Activated CD4-positive, alpha-beta T cell treated with anti-CD3 and anti-CD28 coated beads for 36 hours (primary cell): ENCODE results near the gene KLF13. TPM values are rescaled to one million over a fixed set of nuclear protein-coding genes. Genes with fewer than 3 reads are reported as not detected.

Experiments
- ATAC-seq: fragments of 200-7000 bp; cut with Tn5 transposase; one replicate; pipeline ENCODE4 v1.10.0; 2021; ENCODE audit warnings: mild to moderate bottlenecking, moderate library complexity
- CTCF ChIA-PET: fragments of 350-600 bp; sonication (Branson Sonifier 250); formaldehyde crosslinking; loops from one replicate; lab custom pipeline; 2021; ENCODE audit warnings: antibody characterized with exemption; lab: Charles Lee
- POLR2A ChIA-PET: fragments of 350-600 bp; sonication (Branson Sonifier 250); formaldehyde crosslinking; loops from one replicate; lab custom pipeline; 2021; ENCODE audit warnings: antibody characterized with exemption, inconsistent platforms; lab: Charles Lee
- DNase-seq: peaks from one replicate; pipeline ENCODE4 v3.0.0-alpha.2; 2020
- H3K27ac Mint-ChIP-seq: one replicate; pipeline ENCODE4 v1.8.0; 2021; ENCODE audit warnings: mixed read lengths
- H3K27me3 Mint-ChIP-seq: one replicate; pipeline ENCODE4 v1.8.0; 2021; ENCODE audit warnings: mixed read lengths
- H3K36me3 Mint-ChIP-seq: one replicate; pipeline ENCODE4 v1.8.0; 2021; ENCODE audit warnings: low read depth, mixed read lengths
- H3K4me1 Mint-ChIP-seq: one replicate; pipeline ENCODE4 v1.8.0; 2021; ENCODE audit warnings: mixed read lengths
- H3K4me3 Mint-ChIP-seq: one replicate; pipeline ENCODE4 v1.8.0; 2021; ENCODE audit warnings: mild to moderate bottlenecking, moderate library complexity, mixed read lengths
- H3K9me3 Mint-ChIP-seq: one replicate; pipeline ENCODE4 v1.8.0; 2021; ENCODE audit warnings: low read depth, mixed read lengths
- intact Hi-C, 2 experiments: fragments of 100-400 bp; cut with DNase I in 1 of 2; cut with micrococcal nuclease in 1 of 2; formaldehyde crosslinking; loops; one replicate each; pipeline versions ENCODE4 v1.14.2 to v1.15.1; 2022 to 2024; cut with DNase I, micrococcal nuclease
- total RNA-seq, 2 experiments: library from RNA; stranded (reverse); gene quantifications; one replicate each; pipeline ENCODE4 v1.2.3, GENCODE V29; 2021

KLF13 gene
- total RNA-seq, 2 experiments from 2014 or later: 147 to 212 TPM

DNA sequence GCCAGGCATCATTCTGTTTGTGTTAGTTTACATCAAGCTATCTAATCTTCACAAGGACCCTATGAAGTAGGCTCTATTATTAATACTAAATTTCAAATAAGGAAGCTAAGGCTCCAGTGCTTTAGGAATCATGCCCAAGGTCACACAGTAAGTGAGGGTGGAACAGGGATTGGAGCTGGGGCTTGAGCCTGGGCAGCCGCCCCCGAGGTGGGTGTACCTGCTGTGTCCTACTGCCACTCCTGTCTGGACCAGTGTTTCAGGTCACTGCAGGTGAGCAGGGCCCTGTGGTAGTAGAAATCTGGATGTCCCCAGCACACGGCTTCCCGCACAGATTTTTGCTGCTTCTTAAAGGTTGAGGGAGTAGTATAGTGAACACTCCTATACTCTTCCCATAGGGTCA lies 6.5 kb downstream of the KLF13 start:
- Mint-ChIP-seq H3K27ac (peak overlapping the region; percentile 18), H3K4me1 (peaks cover 92% of the 10 kb centered on the region), H3K27me3 (no peaks in the 10 kb centered on the region), H3K36me3 (peaks cover 31% of the 10 kb centered on the region), H3K4me3 (no peak overlapping the region), H3K9me3 (no peaks in the 10 kb centered on the region)
- ChIA-PET POLR2A (interaction anchor here (0.6 kb wide), 1 partner anchor 9 kb away, joined by 3 read pairs; no protein-coding TSS in a partner anchor), CTCF (interaction anchor here (0.7 to 1.5 kb wide), 2 partner anchors 33 to 155 kb away, joined by 3 to 6 read pairs; no protein-coding TSS in a partner anchor)
- DNase-seq (no peak), ATAC-seq (no peak)
- intact Hi-C loops: no loop called here

DNA sequence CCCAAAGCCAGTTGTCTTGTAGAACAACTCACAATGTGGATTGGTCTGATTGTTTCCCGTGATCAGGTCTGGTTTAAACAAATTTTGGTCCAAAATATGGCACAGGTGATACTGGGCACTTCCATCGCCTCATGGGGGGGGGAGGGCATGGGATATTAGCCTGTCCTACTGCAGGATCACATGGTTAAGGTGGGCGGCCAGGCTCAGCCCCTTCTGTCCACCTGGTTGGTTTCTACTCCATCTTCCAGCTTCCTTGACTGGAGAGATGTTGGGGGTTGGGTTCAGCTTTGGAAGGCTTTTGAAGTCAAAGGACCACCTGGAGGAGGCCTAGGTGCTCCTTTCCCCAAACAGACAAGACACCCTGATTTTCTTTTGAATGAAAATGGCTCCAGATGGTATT lies 7.2 kb downstream of the KLF13 start:
- no peaks in the 10 kb centered on the region for H3K9me3 Mint-ChIP-seq
- intact Hi-C loops: no loop called here
- ChIA-PET CTCF (interaction anchor here (0.6 kb wide), 1 partner anchor 124 kb away, joined by 3 read pairs; no protein-coding TSS in a partner anchor), POLR2A (no interaction called here)
- no peak for DNase-seq
- ATAC-seq: no peak
- no peaks in the 10 kb centered on the region for H3K27me3 Mint-ChIP-seq
- peaks cover 27% of the 10 kb centered on the region for H3K36me3 Mint-ChIP-seq
- H3K4me1 Mint-ChIP-seq: peaks cover 97% of the 10 kb centered on the region
- H3K27ac Mint-ChIP-seq: no peak overlapping the region
- no peak overlapping the region for H3K4me3 Mint-ChIP-seq

- no peak for DNase-seq
- ChIA-PET CTCF (interaction anchor here (0.6 to 1.1 kb wide), 5 partner anchors 8 to 154 kb away, joined by 3 to 4 read pairs (median 3); no protein-coding TSS in a partner anchor), POLR2A (no interaction called here)
- Mint-ChIP-seq H3K4me3 (no peak overlapping the region), H3K9me3 (no peaks in the 10 kb centered on the region), H3K36me3 (peaks cover 13% of the 10 kb centered on the region), H3K4me1 (peaks cover 99% of the 10 kb centered on the region), H3K27me3 (no peaks in the 10 kb centered on the region), H3K27ac (peak overlapping the region; percentile 37)
- intact Hi-C loops: no loop called here
- no peak for ATAC-seq
Observed at GRCh38 chr15:31335989-31336592, 9.5 kb downstream of the KLF13 start.

- H3K4me1 Mint-ChIP-seq: peaks cover 99% of the 10 kb centered on the region
- POLR2A ChIA-PET: no interaction called here
Observed at GRCh38 chr15:31336593-31337295, 10.1 kb downstream of the KLF13 start.

GRCh38 chr15:31337352-31338031 lies 10.9 kb downstream of the KLF13 start:
- H3K9me3 Mint-ChIP-seq: no peaks in the 10 kb centered on the region
- ChIA-PET CTCF (interaction anchor here (1.0 kb wide), 1 partner anchor 98 kb away, joined by 3 read pairs; no protein-coding TSS in a partner anchor), POLR2A (interaction anchor here (0.7 kb wide), 1 partner anchor 167 kb away, joined by 3 read pairs; no protein-coding TSS in a partner anchor)
- peak; percentile 54 for ATAC-seq
- H3K36me3 Mint-ChIP-seq: peaks cover 13% of the 10 kb centered on the region
- no peaks in the 10 kb centered on the region for H3K27me3 Mint-ChIP-seq
- intact Hi-C loops: loop anchor here (1.0 kb wide), 2 partner anchors 7 to 8 kb away; no protein-coding TSS in a partner anchor
- no peak for DNase-seq
- peak overlapping the region; percentile 71 for H3K27ac Mint-ChIP-seq
- H3K4me3 Mint-ChIP-seq: peak overlapping the region; percentile 26
- peaks cover 99% of the 10 kb centered on the region for H3K4me1 Mint-ChIP-seq

More at GRCh38 chr15:31336593-31337295, 10.1 kb downstream of the KLF13 start:
- DNase-seq: no peak
- intact Hi-C loops: loop anchor here in 1 of 2 experiments (1.0 kb wide), 1 partner anchor 7 kb away; no protein-coding TSS in a partner anchor
- CTCF ChIA-PET: no interaction called here
- Mint-ChIP-seq H3K27me3 (no peaks in the 10 kb centered on the region), H3K4me3 (no peak overlapping the region), H3K27ac (peak overlapping the region; percentile 37), H3K9me3 (no peaks in the 10 kb centered on the region), H3K36me3 (peaks cover 13% of the 10 kb centered on the region)
- no peak for ATAC-seq

GRCh38 chr15:31338318-31338878 lies 11.8 kb downstream of the KLF13 start:
- ChIA-PET CTCF (interaction anchor here (0.8 to 1.2 kb wide), 3 partner anchors 9 to 97 kb away, joined by 3 read pairs; no protein-coding TSS in a partner anchor), POLR2A (interaction anchor here (0.6 to 0.7 kb wide), 2 partner anchors 70 to 166 kb away, joined by 3 to 4 read pairs; no protein-coding TSS in a partner anchor)
- H3K27ac Mint-ChIP-seq: peak overlapping the region; percentile 71
- H3K9me3 Mint-ChIP-seq: no peaks in the 10 kb centered on the region
- intact Hi-C loops: loop anchor here in 1 of 2 experiments (1.0 kb wide), 1 partner anchor 8 kb away; no protein-coding TSS in a partner anchor
- DNase-seq (no peak), ATAC-seq (peak; percentile 1)
- no peaks in the 10 kb centered on the region for H3K27me3 Mint-ChIP-seq
- H3K4me1 Mint-ChIP-seq: peaks cover 99% of the 10 kb centered on the region
- peak overlapping the region; percentile 26 for H3K4me3 Mint-ChIP-seq
- peaks cover 13% of the 10 kb centered on the region for H3K36me3 Mint-ChIP-seq

DNA sequence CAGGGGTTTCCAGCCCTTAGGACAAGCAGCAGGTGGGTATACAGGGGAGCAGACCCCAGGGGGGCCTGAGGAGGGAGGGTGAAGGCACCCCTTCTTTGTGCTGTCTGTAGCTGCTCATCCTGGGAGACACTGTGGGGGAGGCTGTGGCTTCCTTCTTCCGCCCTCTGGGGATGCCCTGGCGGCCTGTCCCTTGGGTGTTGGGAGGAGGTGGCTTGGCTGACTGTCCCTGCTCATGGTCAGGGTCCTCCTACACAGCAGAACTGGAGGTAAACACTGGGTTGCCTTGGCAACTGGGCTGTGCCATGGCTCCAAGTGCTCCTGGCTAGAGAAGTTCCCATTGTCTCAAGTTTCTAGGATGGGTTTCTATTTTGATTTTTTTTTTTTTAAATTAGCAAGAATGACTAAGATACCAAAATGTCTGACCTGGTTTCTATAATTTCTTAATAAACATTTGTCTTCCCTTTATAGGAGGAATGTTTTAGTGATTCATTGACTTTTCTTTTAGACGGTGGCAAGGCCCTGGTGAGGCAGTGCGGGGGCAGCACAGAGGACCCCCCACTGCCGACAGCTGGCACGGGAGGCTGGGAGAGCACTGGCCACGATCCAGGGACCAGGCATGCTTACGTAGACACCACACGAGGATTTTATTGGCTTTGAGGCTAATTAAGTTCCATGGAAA lies 12.4 kb downstream of the KLF13 start:
- peaks cover 100% of the 10 kb centered on the region for H3K4me1 Mint-ChIP-seq
- H3K9me3 Mint-ChIP-seq: no peaks in the 10 kb centered on the region
- peak overlapping the region; percentile 71 for H3K27ac Mint-ChIP-seq
- ATAC-seq: peak; percentile 42
- POLR2A ChIA-PET: no interaction called here
- intact Hi-C loops: loop anchor here in 1 of 2 experiments (1.0 kb wide), 2 partner anchors 8 to 9 kb away; no protein-coding TSS in a partner anchor
- DNase-seq: peak; percentile 74
- H3K27me3 Mint-ChIP-seq: no peaks in the 10 kb centered on the region
- CTCF ChIA-PET: interaction anchor here (0.8 to 1.2 kb wide), 2 partner anchors 8 to 20 kb away, joined by 3 read pairs; no protein-coding TSS in a partner anchor
- peaks cover 13% of the 10 kb centered on the region for H3K36me3 Mint-ChIP-seq
- peak overlapping the region; percentile 20 for H3K4me3 Mint-ChIP-seq

- H3K4me1 Mint-ChIP-seq: peaks cover 100% of the 10 kb centered on the region
- ATAC-seq (no peak), DNase-seq (no peak)
- peaks cover 13% of the 10 kb centered on the region for H3K36me3 Mint-ChIP-seq
- peak overlapping the region; percentile 86 for H3K27ac Mint-ChIP-seq
- ChIA-PET POLR2A (no interaction called here), CTCF (no interaction called here)
- H3K9me3 Mint-ChIP-seq: no peaks in the 10 kb centered on the region
- no peak overlapping the region for H3K4me3 Mint-ChIP-seq
- no peaks in the 10 kb centered on the region for H3K27me3 Mint-ChIP-seq
- intact Hi-C loops: loop anchor here in 1 of 2 experiments (1.0 kb wide), 1 partner anchor 8 kb away; no protein-coding TSS in a partner anchor
Observed at GRCh38 chr15:31339558-31339895, 12.9 kb downstream of the KLF13 start.

DNA sequence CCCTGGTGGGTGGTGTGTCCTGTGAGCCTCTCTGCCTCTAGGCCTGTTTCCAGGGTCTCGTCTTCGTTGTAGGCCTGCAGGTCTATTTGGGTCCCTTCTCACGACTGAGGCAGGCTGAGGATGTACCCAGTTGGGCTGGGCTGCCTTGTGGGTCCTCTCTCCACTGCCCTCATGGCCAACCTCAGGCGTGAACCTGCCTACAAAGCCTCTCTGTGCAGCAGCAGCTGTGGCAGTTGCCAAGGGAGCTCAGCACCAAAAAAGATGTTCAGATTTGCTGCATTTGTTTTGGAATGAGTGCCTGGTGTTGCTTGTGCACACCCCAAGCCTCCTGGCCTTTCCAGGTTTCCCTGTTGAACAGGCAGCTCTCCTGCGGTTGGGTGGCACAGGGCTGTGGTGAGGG lies 13.4 kb downstream of the KLF13 start:
- peaks cover 100% of the 10 kb centered on the region for H3K4me1 Mint-ChIP-seq
- DNase-seq: no peak

GRCh38 chr15:31340592-31340991 lies 14.0 kb downstream of the KLF13 start:
- peaks cover 97% of the 10 kb centered on the region for H3K4me1 Mint-ChIP-seq
- peaks cover 7% of the 10 kb centered on the region for H3K36me3 Mint-ChIP-seq
- H3K27ac Mint-ChIP-seq: peak overlapping the region; percentile 86
- intact Hi-C loops: no loop called here
- ChIA-PET POLR2A (interaction anchor here (1.0 kb wide), 1 partner anchor 95 kb away, joined by 4 read pairs; no protein-coding TSS in a partner anchor), CTCF (interaction anchor here (1.0 to 1.2 kb wide), 2 partner anchors 25 to 26 kb away, joined by 3 read pairs; no protein-coding TSS in a partner anchor)
- no peaks in the 10 kb centered on the region for H3K9me3 Mint-ChIP-seq
- H3K27me3 Mint-ChIP-seq: no peaks in the 10 kb centered on the region
- DNase-seq: no peak
- H3K4me3 Mint-ChIP-seq: peak overlapping the region; percentile 23
- no peak for ATAC-seq

More for the DNA sequence above, 13.4 kb downstream of the KLF13 start:
- peak overlapping the region; percentile 23 for H3K4me3 Mint-ChIP-seq
- no peak for ATAC-seq
- no peaks in the 10 kb centered on the region for H3K9me3 Mint-ChIP-seq
- intact Hi-C loops: no loop called here
- peaks cover 8% of the 10 kb centered on the region for H3K36me3 Mint-ChIP-seq
- H3K27me3 Mint-ChIP-seq: no peaks in the 10 kb centered on the region
- peak overlapping the region; percentile 86 for H3K27ac Mint-ChIP-seq
- ChIA-PET POLR2A (interaction anchor here (1.0 kb wide), 1 partner anchor 96 kb away, joined by 4 read pairs; no protein-coding TSS in a partner anchor), CTCF (interaction anchor here (1.0 kb wide), 1 partner anchor 25 kb away, joined by 3 read pairs; no protein-coding TSS in a partner anchor)
